Midbrain (tissue), 1 donor: Measurements from ENCODE around the gene TYW1.
"Not testable (repeated sequence)": the region's sequence is repeated elsewhere in the genome, so short reads cannot be mapped to it uniquely, and the experiment has no call there.

Source experiments
- DNase-seq: peaks from one replicate; lab custom pipeline; 2025; lab: John Stamatoyannopoulos, UW

Gene TYW1

GRCh38 chr7:66996444-66997191, at the start of gene TYW1:
Gene TYW1 (plus strand): TSS chr7:66996833. CDS start chr7:66996979, 146 bp downstream.
- DNase-seq = peak; percentile 98

GRCh38 chr7:66948480-66949109, 48.0 kb upstream of the TYW1 start:
- no peak for DNase-seq

GRCh38 chr7:66950311-66950710, 46.3 kb upstream of the TYW1 start:
- no peak for DNase-seq

GRCh38 chr7:66950763-66951162, 45.9 kb upstream of the TYW1 start:
- peak; percentile 6 for DNase-seq

- no peak for DNase-seq
Measured at GRCh38 chr7:66952343-66953043, 44.1 kb upstream of the TYW1 start.

GRCh38 chr7:66953044-66953427, 43.6 kb upstream of the TYW1 start:
- DNase-seq = no peak

GRCh38 chr7:66957595-66958290, 38.9 kb upstream of the TYW1 start:
- no peak for DNase-seq

- no peak for DNase-seq
Measured at GRCh38 chr7:66958538-66959350, 37.9 kb upstream of the TYW1 start.

GRCh38 chr7:66960192-66960591, 36.4 kb upstream of the TYW1 start:
- DNase-seq = no peak

- DNase-seq = no peak
Measured at GRCh38 chr7:66961096-66961495, 35.5 kb upstream of the TYW1 start.

GRCh38 chr7:66964411-66964810, 32.2 kb upstream of the TYW1 start:
- no peak for DNase-seq

GRCh38 chr7:66967029-66967428, 29.6 kb upstream of the TYW1 start:
- no peak for DNase-seq

- DNase-seq = not testable (repeated sequence)
Measured at GRCh38 chr7:66969001-66969400, 27.6 kb upstream of the TYW1 start.

- no peak for DNase-seq
Measured at GRCh38 chr7:66970310-66970709, 26.3 kb upstream of the TYW1 start.

GRCh38 chr7:66974986-66975590, 21.5 kb upstream of the TYW1 start:
- no peak for DNase-seq

GRCh38 chr7:66978312-66978711, 18.3 kb upstream of the TYW1 start:
- not testable (repeated sequence) for DNase-seq

- DNase-seq = not testable (repeated sequence)
Measured at GRCh38 chr7:66979013-66979412, 17.6 kb upstream of the TYW1 start.

GRCh38 chr7:66980336-66980735, 16.3 kb upstream of the TYW1 start:
- DNase-seq = not testable (repeated sequence)

- not testable (repeated sequence) for DNase-seq
Measured at GRCh38 chr7:66989552-66989951, 7.1 kb upstream of the TYW1 start.

- not testable (repeated sequence) for DNase-seq
Measured at GRCh38 chr7:66994051-66994450, 2.6 kb upstream of the TYW1 start.

- peak; percentile 46 for DNase-seq
Measured at GRCh38 chr7:66994691-66995049, 2.0 kb upstream of the TYW1 start.
